CD1c-positive myeloid dendritic cell (primary cell): Measurements from ENCODE around the gene PDK3.

Experiments used
- DNase-seq: peaks from one replicate; pipeline ENCODE4 v3.0.0-alpha.2; 2016; ENCODE audit errors: extremely low spot score

Gene PDK3

DNA sequence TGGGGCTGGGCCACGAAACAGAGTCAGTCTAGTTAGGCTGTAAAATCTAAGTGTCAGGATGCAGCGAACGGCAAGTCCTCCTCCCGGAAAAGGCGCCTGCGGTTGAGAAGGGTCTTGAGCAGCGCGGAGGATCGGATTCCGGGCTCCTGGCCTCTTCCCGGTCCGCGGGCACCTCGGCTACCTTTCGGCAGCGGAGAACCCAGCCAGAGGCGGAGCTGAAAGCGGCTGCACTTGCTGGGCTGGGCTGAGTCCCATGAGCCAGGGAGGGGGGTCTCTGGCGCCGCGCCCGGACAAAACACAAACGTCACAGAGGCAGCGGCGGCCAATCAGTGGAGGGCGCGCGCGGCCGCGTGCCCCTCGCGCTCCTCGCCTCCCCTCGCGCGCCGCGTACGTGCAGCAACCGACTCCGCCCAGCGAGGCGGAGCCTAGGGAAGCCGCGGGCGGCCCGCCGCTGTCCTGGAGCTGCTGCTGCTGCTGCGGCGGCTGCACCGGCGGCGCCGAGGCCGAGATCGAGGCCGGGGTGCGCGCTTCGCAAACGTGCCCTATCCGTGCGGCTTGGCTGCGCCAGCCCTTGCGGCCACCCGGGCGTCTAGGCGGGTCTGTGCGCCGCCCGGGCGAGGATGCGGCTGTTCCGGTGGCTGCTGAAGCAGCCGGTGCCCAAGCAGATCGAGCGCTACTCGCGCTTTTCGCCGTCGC, at the start of gene PDK3:
PDK3 (plus strand) TSS at position 451 of the 696 bp plus-strand sequence; CDS start at position 621, 170 bp downstream.
- DNase-seq: peak; percentile 89

DNA sequence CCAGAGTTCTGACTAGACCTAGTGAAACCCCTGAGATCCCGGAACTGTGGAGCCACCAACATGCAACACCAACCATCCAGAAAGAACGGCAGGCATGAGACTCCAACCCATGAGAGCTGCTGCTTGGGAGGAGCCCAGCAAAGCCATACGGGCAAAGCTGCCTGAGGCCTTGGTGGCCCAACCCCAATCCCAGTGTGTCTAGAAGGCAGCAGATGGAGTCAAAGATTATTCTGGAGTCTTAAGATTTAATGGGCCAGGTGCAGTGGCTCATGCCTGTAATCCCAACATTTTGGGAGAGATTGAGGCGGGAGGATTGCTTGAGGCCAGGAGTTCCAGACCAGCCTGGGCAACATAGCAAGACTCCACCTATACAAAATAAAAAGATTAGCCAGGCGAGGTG, 49.2 kb upstream of the PDK3 start:
- no peak for DNase-seq

DNA sequence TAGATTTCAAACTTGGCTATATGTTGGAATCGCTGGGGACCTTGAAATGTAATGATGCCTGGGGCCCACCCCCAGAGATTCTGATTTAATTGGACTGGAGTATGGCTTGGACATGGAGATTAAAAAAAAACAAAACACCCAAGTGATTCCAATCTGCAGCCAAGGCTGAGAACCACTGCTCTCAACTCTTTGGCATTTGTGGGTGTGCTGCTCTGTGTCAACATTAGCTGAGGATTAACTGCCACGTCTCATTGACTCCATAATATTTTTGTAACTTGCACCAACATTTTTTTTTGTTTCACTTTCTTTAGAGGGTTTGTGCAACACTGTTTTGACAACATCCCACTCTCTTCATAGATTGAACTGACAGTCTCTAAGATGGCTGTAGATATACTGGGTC, 41.1 kb upstream of the PDK3 start:
- DNase-seq: no peak

DNA sequence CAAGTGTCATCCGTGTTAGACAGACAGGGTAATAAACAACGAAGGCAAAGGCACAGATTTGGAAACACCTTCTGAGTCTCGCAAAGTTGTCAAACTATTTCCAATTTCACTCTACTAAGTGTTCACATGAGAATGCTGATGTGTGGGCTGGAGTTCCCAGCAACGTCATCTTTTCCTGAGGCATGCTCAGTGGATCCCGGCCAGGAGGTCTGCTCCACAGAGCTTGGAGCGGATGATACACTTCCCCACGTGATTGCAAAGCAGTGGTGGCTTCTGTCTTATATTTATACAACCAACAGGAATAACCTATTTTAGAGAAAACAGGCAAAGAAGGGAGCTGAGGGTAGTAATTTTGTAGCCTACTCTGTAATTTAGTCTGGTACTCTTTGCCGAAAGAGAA, 40.1 kb upstream of the PDK3 start:
- DNase-seq: no peak

DNA sequence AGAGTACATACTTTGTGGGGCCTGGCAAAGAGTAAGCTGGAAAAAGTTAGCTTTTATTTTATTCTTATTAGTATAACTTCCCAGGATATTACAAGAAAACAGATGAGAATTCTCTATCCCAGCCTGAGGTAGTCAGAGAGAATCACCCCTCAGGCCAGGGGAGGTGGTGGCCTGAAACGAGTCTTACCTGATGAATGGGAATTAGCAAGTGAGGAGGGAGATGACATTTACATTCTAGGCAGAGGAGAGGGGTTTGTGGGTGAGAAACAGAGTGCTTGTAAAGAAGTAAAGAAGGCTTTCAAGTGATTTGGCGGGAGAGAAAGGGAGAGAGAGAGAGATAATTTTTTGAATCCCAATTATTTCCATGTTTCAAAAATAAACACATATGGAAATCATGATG, 39.3 kb upstream of the PDK3 start:
- no peak for DNase-seq

DNA sequence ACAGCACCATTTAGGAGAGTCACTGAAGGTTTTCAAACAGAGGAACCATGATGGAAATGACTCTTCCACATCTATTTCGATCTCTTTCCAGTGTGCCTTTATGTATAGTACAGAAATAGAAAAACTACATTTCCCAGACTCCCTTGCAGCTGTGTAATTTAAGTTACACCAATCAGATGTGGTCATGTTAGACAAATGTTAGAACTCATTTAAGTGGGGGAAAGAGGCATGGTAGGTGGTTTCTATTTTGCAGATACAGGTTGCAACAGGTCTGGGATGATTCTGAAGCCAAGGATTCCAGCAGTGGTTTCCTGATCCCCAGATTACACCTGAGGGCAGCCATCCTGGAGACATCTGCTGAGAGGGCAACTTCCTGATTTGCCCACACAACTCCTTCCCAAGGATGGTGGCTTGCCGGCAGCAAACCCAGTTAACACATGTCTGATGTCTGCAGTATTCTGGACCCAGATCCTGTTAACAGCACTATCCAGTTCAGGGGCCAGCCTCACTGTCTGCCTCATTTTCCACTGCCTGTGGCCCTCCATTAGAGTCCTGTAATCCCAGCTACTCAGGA, 38.7 kb upstream of the PDK3 start:
- DNase-seq: peak; percentile 3

DNA sequence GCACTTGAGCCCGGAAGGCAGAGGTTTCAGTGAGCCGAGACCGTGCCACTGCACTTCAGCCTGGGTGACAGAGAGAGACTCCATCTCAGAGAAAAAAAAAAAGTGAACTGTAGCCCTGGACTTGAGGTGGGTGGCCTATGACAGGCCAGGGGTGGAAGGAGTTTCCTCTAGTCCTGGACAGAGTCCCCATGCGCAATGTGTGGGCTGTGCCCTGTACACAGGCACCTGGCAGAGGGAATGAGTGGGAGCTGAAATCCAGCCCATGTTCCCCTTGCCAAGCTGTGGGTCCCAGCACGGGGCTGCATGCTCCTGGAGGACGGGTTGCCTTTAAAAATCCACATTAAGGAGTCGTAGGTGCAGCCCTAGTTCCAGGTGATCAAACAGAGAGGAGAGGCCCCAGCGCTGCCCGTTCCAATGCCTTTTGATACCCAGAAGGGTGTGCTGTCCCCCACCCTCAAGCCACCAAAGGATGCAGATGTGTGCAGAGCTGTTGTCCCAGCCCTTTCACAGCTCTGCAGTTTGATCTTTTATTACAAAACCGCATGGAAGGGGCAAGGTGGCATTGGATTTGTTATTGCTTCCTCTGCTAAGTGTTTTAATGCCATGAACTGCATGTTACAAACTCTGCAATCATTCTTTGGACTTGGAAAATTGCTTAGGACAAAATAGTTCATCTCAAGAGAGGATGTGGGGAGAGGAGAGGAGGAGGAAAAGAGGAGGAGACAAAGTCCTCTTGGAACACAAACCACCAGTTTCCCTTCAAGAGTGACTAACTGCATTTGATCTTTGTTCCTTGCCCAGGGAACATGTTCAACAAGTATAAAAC, 38.0 kb upstream of the PDK3 start:
- no peak for DNase-seq

DNA sequence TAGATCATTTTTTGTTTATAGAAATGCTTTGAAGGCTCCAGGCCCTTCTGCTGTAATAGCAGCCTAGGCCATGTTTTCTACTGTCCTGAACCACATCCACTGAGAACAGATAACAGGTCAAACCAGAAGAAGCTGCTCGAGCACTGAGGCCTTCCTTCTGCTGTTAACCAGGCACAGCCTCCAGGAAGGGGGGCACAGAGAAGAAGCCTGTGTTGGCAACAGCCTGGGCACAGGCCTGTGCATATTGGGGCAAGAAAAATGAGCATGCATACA, 37.4 kb upstream of the PDK3 start:
- DNase-seq: no peak

DNA sequence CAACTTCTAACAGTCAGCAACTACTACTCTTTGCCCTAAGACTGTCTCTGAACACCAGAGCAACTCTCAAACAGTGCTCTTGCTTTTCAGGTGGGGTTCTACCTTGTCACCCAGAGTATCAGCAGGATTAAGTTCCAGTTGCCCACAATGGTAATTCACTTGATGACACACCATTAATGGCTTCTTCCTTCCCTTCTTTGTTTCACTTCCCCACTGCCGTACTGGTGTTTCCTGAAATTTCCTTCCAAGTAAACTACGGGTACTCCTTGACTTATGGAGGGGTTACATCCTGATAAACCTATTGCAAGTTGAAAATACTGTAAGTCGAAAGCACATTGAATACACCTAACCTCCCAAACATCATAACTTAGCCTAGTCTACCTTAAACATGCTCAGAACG, 36.6 kb upstream of the PDK3 start:
- DNase-seq: peak; percentile 6

DNA sequence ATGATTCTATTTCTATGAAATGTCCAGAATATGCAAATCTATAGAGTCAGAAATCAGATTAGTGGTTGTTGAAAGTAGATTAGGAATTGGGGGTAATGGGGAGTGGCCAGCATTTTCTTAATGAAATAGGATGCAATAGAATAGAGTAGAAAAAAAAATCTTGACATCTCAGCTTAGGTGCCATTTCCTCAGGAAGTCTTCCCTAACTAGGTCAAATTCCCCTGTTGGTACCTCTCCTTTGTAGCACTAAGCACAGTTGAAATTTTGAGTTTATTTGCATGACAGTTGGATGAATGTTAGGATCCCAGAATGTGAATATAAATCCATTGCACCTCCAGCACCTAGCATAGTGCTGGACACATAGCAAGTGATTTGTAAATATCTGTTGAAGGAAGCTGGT, 30.0 kb upstream of the PDK3 start:
- DNase-seq: no peak

DNA sequence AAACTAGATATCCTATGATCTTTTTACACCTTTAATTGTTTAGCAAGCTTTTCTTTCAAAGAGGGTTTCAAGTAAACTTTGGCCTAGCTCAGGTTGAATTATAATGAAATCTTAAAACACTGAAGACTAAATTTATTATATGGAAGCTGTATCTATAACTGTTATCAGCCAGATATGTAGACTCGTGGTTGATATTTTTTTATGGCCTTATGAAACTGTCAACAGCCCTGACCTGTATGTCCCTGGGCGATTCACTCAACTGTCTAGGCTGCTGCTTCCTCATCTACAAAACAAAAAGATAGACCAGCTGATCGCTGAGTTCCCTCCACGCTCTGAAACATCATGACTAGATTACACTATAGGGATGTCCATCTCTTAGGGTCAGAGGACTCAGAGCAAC, 21.2 kb upstream of the PDK3 start:
- DNase-seq: no peak

DNA sequence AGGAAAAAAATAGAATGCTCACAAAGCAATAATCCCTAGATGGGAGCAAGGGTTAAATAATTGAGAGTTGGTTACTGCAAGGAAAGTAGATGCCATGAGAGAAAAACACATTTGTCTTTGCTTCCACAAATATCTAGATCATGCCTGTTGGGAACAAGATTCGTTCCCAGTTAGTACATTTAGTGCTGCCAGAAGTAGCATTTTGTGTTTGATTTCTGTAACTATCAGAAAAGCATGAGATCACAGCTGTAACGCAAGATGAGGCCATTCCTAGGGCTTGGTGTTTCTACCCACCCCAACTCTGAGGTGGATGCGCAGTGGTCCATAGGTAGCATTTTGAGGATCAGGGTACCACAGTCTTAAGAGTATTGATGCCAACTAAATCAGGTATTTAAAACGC, 20.4 kb upstream of the PDK3 start:
- no peak for DNase-seq

DNA sequence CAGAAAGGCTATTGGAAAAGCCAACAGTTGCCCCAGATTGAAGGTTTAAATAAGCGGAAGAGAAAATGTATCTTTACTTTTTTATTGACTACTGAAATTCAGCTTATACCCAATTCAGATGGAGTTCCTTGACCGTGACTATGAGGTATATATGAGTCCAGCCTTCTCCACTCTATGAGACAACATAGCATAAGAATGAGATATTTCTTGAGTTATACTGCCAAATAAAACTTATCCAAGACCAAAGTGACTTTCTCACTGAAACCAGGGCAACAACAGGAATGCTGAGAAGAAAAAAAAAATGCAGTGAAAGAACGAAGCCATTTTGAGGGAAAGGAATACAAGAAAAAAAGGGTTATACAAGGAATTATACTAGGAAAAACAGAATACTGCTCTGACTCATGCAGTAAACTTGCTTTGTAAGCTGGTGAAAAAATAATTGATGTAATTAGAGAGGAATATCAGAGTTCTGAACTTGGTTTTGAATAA, 16.3 kb upstream of the PDK3 start:
- DNase-seq: no peak

DNA sequence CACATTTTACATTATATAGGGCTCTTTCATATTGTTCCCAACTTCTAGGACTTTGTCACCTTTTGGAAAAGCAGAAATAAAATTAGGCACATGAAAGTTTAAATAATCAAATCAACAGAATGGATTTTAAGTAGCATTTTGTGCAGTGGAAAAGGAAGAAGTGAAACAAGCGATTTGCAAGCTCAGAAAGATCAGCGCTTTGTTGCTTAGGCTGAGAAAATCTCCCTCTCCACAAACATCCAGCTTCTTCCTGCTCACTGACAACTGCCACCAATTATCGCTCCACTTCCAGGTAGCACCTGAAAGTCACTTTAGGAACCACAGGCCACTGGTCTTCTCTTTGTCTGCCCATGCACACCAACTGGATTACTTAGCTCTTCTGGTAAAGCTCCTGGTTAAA, 2.0 kb upstream of the PDK3 start:
- no peak for DNase-seq

DNA sequence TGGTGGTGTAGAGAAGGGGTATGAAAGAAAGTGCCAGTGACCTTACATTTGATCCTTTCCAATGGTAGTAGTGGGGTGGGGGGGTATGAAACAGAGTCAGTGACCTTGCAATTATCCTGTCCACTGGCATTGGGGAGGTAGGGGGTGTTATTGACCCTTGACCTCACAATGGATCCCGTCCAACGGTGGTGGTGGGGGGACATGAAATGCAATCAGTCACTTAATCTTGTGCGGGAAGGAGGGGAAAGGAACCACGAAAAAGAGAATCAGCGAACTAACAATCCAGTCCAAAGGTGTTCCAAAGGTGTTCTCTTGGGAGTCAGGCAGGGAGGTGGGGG, 619 bp upstream of the PDK3 start:
- DNase-seq: no peak

DNA sequence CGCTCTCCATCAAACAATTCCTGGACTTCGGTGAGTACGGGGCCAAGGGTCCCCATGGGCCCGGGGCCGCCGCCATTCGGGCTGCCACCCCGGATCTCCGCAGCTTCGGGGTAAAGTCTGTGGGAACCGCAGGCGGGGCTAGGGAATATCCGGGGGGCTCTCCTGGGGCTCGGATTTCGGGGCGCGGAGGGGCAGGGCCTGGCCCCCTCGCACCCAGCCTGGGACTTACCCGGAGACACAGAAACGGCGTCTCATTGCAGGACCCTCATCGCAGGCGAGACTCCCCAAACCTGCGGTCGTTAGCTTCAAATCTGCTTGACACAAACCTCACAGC, 413 bp downstream of the PDK3 start:
- no peak for DNase-seq

DNA sequence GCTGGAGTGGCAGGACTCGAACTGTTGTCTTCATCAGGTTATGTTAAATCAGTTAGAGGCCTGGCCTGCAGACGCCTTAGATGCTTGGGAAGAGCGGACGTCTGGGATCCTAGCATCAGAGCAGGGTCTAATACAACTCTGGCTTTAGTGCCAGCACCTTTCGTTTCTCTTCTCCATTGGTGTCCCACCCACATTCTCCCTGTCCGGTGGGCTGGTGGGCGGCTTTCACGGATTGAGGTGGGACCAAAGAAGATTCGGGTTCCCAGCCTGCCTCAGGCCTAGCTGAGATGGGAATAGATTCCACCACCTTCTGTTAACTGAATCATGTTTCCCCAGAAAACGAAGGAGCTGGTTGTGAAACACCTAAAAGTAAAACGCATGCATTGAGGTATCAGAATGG, 939 bp downstream of the PDK3 start:
- no peak for DNase-seq

DNA sequence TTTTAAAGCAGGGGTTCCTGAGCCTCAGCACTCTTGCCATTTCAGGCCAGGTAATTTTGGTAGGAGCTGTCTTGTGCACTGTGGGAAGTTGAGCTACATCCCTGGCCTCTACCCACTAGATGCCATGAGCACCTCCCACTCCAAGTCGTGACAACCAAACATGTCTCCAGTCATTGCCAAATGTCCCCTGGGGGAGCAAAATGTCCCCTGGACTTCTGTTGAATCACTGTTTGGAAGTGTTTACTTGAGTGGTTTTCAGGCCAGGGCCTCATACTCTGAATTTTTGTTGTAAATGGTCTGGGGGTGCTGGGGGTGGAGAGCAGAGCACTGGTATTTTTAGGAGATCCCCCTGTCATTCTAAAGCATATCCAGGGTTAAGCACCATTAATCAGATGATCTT, 3.2 kb downstream of the PDK3 start:
- DNase-seq: no peak

DNA sequence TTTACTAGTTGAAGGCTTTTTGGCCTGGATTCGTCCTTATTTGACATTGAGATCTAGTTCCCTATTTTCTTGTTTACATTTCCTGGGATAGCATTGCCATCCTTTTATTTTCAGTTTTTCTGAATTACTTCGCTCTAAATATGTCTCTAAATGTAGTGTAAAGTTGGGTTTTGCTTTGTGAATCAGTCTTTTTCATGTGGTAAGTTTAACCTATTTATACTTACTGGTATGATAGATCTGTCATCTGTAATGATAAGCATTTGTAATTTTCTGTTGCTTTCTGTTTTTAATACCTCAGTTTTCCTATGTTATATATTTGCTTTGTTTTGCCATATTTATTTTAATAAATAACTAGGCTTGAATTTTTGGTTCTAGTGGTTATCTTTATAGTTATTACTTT, 6.7 kb downstream of the PDK3 start:
- no peak for DNase-seq

DNA sequence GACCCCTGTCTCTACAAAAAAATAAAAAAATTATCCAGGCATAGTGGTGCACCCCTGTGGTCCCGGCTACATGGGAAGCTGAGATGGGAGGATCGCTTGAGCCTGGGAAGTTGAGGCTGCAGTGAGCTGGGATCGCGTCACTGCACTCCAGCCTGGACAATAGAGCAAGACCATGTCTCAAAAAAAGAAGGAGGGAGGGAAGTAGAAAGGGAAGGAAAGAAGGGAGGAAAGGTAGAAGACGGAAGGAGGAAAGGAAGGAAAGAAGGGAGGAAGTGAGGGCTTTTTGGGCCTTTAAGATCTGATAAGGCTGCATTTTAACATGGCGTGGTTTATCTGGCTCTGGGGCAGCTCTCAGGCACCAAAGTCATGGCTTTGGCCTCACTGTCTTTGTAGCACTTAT, 10.4 kb downstream of the PDK3 start:
- DNase-seq: no peak

DNA sequence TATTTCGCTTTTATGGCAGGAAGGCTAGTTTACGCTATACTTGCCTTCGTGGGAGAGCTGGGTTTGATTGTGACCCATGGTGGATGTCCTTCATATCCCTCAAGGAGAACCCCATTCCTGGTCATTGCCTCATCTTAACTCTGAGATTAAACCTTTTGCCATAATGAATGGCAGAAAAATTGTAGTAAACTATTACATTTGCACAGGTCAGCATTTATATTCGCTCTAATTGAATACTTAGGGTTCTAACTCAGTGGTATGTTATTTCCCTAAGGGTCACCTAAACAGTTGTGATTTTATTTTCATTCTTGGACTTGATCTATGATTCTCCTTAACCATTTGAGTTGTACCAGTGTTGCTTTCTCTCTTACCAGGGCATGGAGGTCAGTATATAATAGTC, 13.4 kb downstream of the PDK3 start:
- no peak for DNase-seq

DNA sequence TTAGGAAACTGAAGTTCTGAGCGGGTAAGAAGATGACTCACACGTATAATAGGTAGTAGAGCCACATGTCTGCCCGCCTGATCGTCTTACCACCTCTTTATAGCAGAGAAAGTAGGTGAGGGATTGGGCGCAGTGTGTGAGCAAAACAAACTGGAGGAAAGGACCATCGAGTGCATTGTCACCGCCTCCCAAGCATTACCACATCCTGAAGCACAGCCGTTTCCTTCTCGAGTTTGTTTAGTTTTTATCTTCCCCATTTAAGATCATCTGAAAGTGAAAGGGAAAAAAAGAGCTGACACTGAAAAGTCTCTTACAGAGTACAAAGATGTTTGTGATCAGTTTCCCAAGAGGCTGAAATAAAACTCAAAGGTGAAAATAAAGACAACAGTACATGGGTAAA, 14.8 kb downstream of the PDK3 start:
- DNase-seq: peak; percentile 79

DNA sequence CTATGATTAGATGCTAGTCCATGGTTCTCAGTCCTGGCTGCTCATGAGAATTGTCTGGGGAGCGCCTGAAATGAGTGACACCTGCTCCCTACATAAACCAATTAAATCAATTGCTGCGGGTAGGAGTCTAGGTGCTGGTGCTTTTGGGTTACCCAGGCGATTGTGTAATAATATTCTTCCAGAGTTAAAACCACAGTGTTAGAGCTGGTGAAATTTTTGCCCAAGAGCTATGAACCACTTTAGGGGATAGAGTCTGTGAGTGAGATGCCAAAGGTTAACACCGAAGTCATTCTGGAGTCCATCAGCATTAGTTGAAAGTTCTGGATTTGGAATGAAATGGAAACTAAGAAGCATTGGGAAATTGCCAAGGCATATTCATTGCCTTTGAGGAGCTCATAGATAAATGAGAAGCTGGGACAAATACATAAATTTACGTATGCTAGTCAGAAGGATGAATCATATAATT, 15.3 kb downstream of the PDK3 start:
- DNase-seq: peak; percentile 13
